Endodermal cell (in vitro differentiated cells): ENCODE results near the gene ERCC6. TPM values are rescaled to one million over a fixed set of nuclear protein-coding genes. Genes with fewer than 3 reads are reported as not detected.

ENCODE experiments used
- DNase-seq: peaks from one replicate; pipeline ENCODE4 v3.0.0-alpha.2; 2017
- H3K27ac ChIP-seq: 2 replicates; pipeline ENCODE4 v1.5.1; 2013; ENCODE audit warnings: mild to moderate bottlenecking, low read depth, low read length, moderate library complexity
- H3K27me3 ChIP-seq: 2 replicates; pipeline ENCODE4 v1.6.1; 2013; ENCODE audit warnings: mild to moderate bottlenecking, low read length, moderate library complexity; ENCODE audit not compliant: insufficient read depth, control insufficient read depth, poor library complexity, severe bottlenecking
- H3K36me3 ChIP-seq: 2 replicates; pipeline ENCODE4 v1.7.0; 2013; ENCODE audit warnings: mild to moderate bottlenecking, low read length, moderate library complexity; ENCODE audit not compliant: control insufficient read depth, insufficient read depth
- H3K4me1 ChIP-seq: one replicate; pipeline ENCODE4 v1.7.0; 2013; ENCODE audit warnings: low read length; ENCODE audit not compliant: control insufficient read depth, insufficient read depth
- H3K4me3 ChIP-seq: 2 replicates; pipeline ENCODE4 v1.5.1; 2013; ENCODE audit warnings: mild to moderate bottlenecking, low read length, moderate library complexity
- H3K9ac ChIP-seq: 2 replicates; pipeline ENCODE4 v1.6.1; 2013; ENCODE audit warnings: mild to moderate bottlenecking, low read length, moderate library complexity; ENCODE audit not compliant: poor library complexity, severe bottlenecking; ENCODE audit errors: extremely low read depth
- H3K9me3 ChIP-seq: 2 replicates; pipeline ENCODE4 v1.6.1; 2013; ENCODE audit warnings: mild to moderate bottlenecking, low read length, moderate library complexity; ENCODE audit not compliant: control insufficient read depth
- H3K27ac Mint-ChIP-seq: 2 replicates; pipeline ENCODE4 v1.8.0; 2020; ENCODE audit warnings: mixed read lengths
- H3K27me3 Mint-ChIP-seq: 2 replicates; pipeline ENCODE4 v1.8.0; 2021; ENCODE audit warnings: mild to moderate bottlenecking, mixed read lengths; ENCODE audit not compliant: insufficient read depth
- H3K36me3 Mint-ChIP-seq: 2 replicates; pipeline ENCODE4 v1.8.0; 2020; ENCODE audit warnings: low read depth, mixed read lengths
- H3K4me1 Mint-ChIP-seq: 2 replicates; pipeline ENCODE4 v1.8.0; 2020; ENCODE audit warnings: mixed read lengths
- H3K4me3 Mint-ChIP-seq: 2 replicates; pipeline ENCODE4 v1.8.0; 2020; ENCODE audit warnings: mild to moderate bottlenecking, moderate library complexity, mixed read lengths
- H3K9me3 Mint-ChIP-seq: 2 replicates; pipeline ENCODE4 v1.8.0; 2020; ENCODE audit warnings: mild to moderate bottlenecking, mixed read lengths
- CTCF ChIP-seq: fragments of 200-600 bp; sonication (generic); conservative IDR thresholded peaks from 2 replicates; pipeline ENCODE4 v1.5.0; 2021; ENCODE audit warnings: antibody characterized with exemption, mild to moderate bottlenecking
- WGBS, 2 experiments: methylation state at CpG; one replicate each; pipeline versions ENCODE4 v1.1.5 to v1.1.7; 2013; ENCODE audit warnings: missing lambda C conversion rate in 2 of 2, mixed read lengths in 1 of 2; ENCODE audit not compliant: insufficient coverage in 1 of 2, insufficient read length in 1 of 2; 5-methylcytosine and 5-hydroxymethylcytosine counted together
- total RNA-seq, 2 donors: library from RNA; stranded (reverse); fragmentation: NEBNext Ultra II Directional in 1 of 2; extraction: Animal tissue kit (Norgen Biotek cat#: 25700) in 1 of 2; gene quantifications; 2 replicates in 1 of 2; 3 replicates in 1 of 2; pipeline ENCODE4 v1.2.1, GENCODE V29; 2021

The ERCC6 gene
- total RNA-seq, 2 donors from 2014 or later: 18.8 to 19.5 TPM

GRCh38 chr10:49524496-49524895, 14.4 kb downstream of the ERCC6 start:
- Histone ChIP-seq H3K9me3 (no peaks in the 10 kb centered on the region), H3K27me3 (no peaks in the 10 kb centered on the region), H3K9ac (no peak overlapping the region), H3K27ac (no peak overlapping the region), H3K4me1 (no peaks in the 10 kb centered on the region), H3K4me3 (no peak overlapping the region), H3K36me3 (peaks cover 57% of the 10 kb centered on the region)
- Mint-ChIP-seq H3K27ac (no peak overlapping the region), H3K4me3 (no peak overlapping the region), H3K4me1 (no peaks in the 10 kb centered on the region), H3K36me3 (peaks cover 47% of the 10 kb centered on the region), H3K9me3 (no peaks in the 10 kb centered on the region), H3K27me3 (no peaks in the 10 kb centered on the region)
- TF ChIP-seq CTCF: no peak
- WGBS, 2 experiments: 95 to 100% methylated on average over 2 to 7 of the region's 7 CpGs
- no peak for DNase-seq

GRCh38 chr10:49523301-49523700, 15.6 kb downstream of the ERCC6 start:
- Mint-ChIP-seq H3K27ac (no peak overlapping the region), H3K9me3 (no peaks in the 10 kb centered on the region), H3K36me3 (peaks cover 39% of the 10 kb centered on the region), H3K4me3 (no peak overlapping the region), H3K4me1 (peaks cover 7% of the 10 kb centered on the region), H3K27me3 (no peaks in the 10 kb centered on the region)
- Histone ChIP-seq H3K27ac (no peak overlapping the region), H3K27me3 (no peaks in the 10 kb centered on the region), H3K9me3 (no peaks in the 10 kb centered on the region), H3K4me3 (no peak overlapping the region), H3K4me1 (no peaks in the 10 kb centered on the region), H3K9ac (no peak overlapping the region), H3K36me3 (peaks cover 45% of the 10 kb centered on the region)
- 61 to 86% methylated on average over 1 of the region's 1 CpG for WGBS, 2 experiments
- DNase-seq: no peak
- no peak for TF ChIP-seq CTCF

GRCh38 chr10:49521062-49521461, 17.9 kb downstream of the ERCC6 start:
- no peak overlapping the region for H3K27ac Mint-ChIP-seq
- peaks cover 9% of the 10 kb centered on the region for H3K4me1 Mint-ChIP-seq
- TF ChIP-seq CTCF: no peak
- H3K9me3 Mint-ChIP-seq: no peaks in the 10 kb centered on the region
- no peak overlapping the region for H3K4me3 Mint-ChIP-seq
- Histone ChIP-seq H3K4me1 (no peaks in the 10 kb centered on the region), H3K9me3 (no peaks in the 10 kb centered on the region), H3K27ac (no peak overlapping the region), H3K9ac (no peak overlapping the region), H3K27me3 (no peaks in the 10 kb centered on the region), H3K4me3 (no peak overlapping the region), H3K36me3 (peaks cover 38% of the 10 kb centered on the region)
- H3K27me3 Mint-ChIP-seq: no peaks in the 10 kb centered on the region
- WGBS, 2 experiments: 76 to 94% methylated on average over 2 to 4 of the region's 4 CpGs
- H3K36me3 Mint-ChIP-seq: peaks cover 31% of the 10 kb centered on the region
- DNase-seq: no peak
